Epithelial cell of esophagus (primary cell): ENCODE data around the gene GNG4.
"Not testable (repeated sequence)": the region's sequence is repeated elsewhere in the genome, so short reads cannot be mapped to it uniquely, and the experiment has no call there.

ENCODE experiments used
- DNase-seq: peaks from one replicate; pipeline ENCODE4 v3.0.0; 2010; ENCODE audit warnings: low read depth
- H3K4me3 ChIP-seq: 2 replicates; pipeline ENCODE4 v1.5.1; 2011; ENCODE audit warnings: mild to moderate bottlenecking, low read length, control low read depth
- TF ChIP-seq, protein P1 (sequence below): IDR thresholded peaks from 2 replicates; pipeline ENCODE4 v1.5.1; 2011; ENCODE audit warnings: low read depth, mild to moderate bottlenecking, low read length, control low read depth, inconsistent platforms; ENCODE audit not compliant: insufficient read depth; ENCODE audit errors: missing control alignments

GNG4 gene

DNA sequence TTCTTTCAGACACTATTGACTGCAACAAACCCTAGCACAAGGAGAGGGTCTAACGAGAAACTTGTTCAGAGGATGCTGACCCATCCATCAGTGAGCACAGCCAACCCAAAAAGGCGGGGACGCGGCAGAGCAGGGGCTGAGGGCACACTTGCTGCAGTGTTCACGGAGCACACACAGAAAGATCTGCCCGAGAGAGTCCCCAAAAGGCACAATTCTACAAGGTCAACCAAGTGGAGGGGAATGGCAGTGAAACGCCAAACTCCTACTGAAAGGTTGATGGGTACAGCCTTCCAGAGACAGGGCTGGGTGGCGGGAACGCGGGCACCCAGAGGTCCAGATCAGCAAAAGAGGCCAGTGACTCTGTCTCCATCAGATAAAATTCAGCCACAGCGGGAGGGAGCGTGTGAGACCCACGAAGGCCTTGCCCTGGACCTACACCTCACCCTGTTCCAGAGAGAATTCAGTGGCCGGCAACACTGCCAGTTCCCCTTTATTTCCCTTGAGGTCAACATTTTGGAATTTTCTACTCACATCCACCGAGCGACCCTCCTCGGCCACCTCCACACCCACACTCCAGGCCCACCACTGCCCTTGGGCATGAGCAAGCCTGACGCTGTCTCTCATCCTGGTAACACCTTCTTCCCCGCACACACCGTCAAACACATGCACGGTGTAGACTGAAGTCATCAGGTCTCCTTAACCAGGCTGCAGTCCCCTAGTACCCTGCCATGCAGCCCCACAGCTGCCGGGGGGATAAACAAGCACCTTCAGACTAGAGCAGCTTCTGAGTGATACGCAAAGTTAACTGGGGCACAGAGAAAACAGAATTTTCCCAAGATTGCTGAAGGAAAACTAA lies 5.5 kb downstream of the GNG4 start:
- TF ChIP-seq, protein P1, sequence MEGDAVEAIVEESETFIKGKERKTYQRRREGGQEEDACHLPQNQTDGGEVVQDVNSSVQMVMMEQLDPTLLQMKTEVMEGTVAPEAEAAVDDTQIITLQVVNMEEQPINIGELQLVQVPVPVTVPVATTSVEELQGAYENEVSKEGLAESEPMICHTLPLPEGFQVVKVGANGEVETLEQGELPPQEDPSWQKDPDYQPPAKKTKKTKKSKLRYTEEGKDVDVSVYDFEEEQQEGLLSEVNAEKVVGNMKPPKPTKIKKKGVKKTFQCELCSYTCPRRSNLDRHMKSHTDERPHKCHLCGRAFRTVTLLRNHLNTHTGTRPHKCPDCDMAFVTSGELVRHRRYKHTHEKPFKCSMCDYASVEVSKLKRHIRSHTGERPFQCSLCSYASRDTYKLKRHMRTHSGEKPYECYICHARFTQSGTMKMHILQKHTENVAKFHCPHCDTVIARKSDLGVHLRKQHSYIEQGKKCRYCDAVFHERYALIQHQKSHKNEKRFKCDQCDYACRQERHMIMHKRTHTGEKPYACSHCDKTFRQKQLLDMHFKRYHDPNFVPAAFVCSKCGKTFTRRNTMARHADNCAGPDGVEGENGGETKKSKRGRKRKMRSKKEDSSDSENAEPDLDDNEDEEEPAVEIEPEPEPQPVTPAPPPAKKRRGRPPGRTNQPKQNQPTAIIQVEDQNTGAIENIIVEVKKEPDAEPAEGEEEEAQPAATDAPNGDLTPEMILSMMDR = no peak
- H3K4me3 ChIP-seq = no peak overlapping the region
- no peak for DNase-seq

DNA sequence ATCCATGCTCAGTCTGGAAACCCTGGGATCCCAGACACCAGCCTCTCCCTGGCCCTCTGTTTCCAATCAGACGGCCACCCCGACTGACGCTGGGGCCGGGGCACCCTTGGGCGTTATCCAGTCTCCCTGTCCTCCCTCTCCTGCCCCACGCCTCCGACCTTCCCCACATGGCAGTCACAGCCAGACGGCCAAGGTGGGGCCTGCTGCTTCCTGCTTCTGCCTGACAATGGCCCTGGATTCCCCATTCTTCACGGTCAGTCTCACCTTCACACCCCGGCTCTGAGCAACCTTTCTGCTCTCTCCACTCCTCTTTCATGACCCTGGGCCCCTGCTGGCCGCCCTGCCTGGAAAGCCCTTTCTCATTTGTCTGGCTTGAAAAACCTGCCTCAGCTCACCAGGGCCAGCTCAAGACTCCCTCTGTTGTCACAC lies 6.6 kb downstream of the GNG4 start:
- no peak for DNase-seq
- TF ChIP-seq, protein P1 = no peak
- H3K4me3 ChIP-seq = no peak overlapping the region

DNA sequence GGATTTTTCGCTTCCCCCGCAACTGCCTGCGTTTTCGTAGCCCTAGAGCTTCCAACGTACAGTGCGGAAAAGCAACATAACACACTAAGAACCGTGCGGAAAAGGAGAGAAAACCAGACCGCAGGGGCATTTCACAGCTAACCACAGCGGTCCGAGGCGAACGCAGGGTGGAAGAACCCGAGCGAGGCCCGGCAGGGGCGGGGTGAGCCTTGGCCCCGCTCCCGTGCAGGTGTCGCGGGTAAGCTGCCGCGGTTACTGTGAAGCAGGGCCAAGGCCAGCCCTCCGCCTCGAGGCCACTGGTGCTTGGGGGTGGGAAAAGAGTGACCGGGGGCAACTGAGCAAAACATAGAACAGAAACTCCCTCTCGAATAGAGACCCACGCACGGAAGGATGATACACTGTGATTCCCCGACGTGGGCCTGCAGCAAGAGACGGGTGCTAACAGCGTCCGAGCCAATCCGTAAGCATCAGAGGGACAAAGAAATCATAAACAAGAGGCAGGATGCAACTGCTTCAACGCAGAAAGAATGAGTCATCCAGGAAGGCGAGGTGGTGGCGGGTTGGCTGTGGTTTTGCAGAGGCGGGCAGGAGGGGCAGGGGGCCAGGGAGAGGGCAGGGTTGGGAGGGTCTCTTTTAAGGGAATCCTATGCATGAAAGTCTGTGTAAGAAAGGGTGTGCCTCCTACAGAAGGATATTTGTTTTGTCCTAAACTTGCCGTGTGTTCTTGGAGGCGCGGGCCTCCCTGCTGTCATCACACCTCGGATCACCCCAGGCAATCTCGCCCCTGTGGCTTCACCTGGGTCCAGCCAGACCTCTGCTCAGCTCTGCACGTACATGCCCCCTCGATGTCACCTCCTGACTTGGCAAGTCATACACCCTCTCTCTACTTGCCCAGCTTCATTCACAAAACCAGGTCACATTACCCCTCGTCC lies 7.3 kb downstream of the GNG4 start:
- no peak overlapping the region for H3K4me3 ChIP-seq
- TF ChIP-seq, protein P1 = no peak
- peak; percentile 65 for DNase-seq

DNA sequence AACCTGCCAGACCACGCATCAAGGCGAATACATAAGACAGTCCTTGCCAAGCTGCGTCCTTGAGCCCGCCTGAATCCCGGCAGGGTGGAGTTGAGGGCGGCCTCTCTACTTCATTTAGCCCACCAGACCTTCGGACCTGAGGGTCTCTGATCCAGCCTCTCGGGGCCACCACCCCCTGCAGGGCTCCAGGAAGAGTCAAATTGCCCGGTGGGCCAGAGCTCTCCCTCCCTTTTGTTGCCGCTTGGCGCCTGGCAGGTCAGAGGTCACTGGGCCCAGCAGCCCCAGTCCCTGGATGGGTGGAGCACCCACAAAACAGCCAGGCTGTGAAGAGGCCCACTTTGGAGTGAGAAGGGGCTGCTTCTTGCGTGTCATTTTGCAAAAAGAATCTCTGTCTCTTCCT lies 9.0 kb downstream of the GNG4 start:
- H3K4me3 ChIP-seq = no peak overlapping the region
- no peak for DNase-seq
- TF ChIP-seq, protein P1 = no peak

DNA sequence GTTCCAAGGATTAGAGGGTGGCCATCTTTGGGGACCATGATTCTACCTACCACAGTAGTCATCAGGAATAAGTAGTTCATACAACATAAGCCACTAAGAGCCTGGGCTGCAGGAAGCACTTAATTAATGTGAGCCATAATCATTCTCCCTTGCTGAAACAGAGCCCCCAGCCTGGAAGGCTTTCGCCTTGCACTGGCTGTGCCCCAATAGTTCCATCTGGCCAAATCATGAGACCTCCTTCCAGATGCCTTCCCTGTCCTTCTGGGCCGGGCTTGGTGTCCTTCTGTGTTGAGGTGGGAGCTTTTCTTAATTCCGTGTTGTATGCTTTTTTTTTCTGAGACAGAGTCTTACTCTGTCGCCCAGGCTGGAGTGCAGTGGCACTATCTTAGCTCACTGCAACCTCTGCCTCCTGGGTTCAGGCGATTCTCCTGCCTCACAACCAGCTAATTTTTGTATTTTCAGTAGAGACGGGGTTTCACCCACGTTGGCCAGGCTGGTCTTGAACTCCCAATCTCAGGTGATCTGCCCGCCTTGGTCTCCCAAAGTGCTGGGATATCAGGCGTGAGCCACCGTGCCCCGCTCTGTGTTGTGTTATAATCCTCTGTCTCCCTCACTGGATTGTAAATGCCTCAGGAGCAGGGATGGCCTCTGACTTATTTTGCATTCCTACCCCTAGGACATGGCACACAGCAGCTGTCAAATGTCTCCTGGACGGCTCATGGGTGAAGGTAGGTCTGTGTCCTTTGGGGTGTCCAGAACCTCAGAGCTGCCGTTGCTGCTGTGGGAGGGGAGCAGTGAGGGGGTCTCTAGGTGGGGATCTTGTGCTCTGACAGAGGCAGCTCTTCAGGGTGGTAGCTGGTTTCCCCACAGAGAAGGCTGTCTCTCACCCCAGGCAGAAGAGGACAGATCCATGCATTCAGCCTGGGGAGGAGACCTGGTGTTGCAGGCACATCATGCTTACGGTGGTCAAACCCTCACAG lies 10.1 kb downstream of the GNG4 start:
- DNase-seq = no peak
- TF ChIP-seq, protein P1 = no peak
- H3K4me3 ChIP-seq = no peak overlapping the region

DNA sequence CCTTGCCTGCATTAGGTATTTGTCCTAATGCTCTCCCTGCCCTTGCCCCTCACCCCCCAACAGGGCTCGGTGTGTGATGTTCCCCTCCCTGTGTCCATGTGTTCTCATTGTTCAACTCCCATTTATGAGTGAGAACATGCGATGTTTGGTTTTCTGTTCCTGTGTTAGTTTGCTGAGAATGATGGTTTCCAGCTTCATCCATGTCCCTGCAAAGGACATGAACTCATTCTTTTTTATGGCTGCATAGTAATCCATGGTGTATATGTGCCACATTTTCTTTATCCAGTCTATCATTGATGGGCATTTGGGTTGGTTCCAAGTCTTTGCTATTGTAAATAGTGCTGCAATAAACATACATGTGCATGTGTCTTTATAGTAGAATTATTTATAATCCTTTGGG lies 11.0 kb downstream of the GNG4 start:
- not testable (repeated sequence) for H3K4me3 ChIP-seq, DNase-seq
